SK-N-SH (cell line): ENCODE measurements around the gene SND1. TPM values are rescaled to one million over a fixed set of nuclear protein-coding genes. Genes with fewer than 3 reads are reported as not detected.

Source experiments
- CTCF ChIA-PET: fragments of 300-600, 350-600 bp; formaldehyde crosslinking; extraction: SDS; loops from one replicate; lab custom pipeline; 2021; lab: Yijun Ruan, JAX
- POLR2A ChIA-PET: fragments of 350-600 bp; sonication (Branson Sonifier 250); formaldehyde crosslinking; extraction: SDS; loops from one replicate; lab custom pipeline; 2020; ENCODE audit warnings: antibody characterized with exemption, inconsistent platforms; lab: Yijun Ruan, JAX
- DNase-seq: peaks from one replicate; pipeline ENCODE4 v3.0.0; 2012
- H2AFZ ChIP-seq: fragments of 200-600 bp; sonication (generic); 2 replicates; pipeline ENCODE4 v1.8.1; 2016; ENCODE audit warnings: antibody characterized with exemption, mild to moderate bottlenecking, low read depth
- H3F3A ChIP-seq: fragments of 200-600 bp; sonication (generic); replicated peaks from 2 replicates; pipeline ENCODE3; 2016; ENCODE audit warnings: antibody characterized with exemption, mild to moderate bottlenecking; ENCODE audit not compliant: insufficient read depth
- H3K27ac ChIP-seq, 2 experiments: fragments of 200-500 bp in 1 of 2; fragments of 200-600 bp in 1 of 2; sonication (Bioruptor generic) in 1 of 2; sonication (generic), shearing (Covaris generic) in 1 of 2; 2 replicates each; pipeline versions ENCODE4 v1.5.1 to v1.6.1; 2014 to 2016; ENCODE audit warnings: low read depth in 2 of 2, inconsistent platforms in 1 of 2, low read length in 1 of 2, mild to moderate bottlenecking in 1 of 2, mixed read lengths in 1 of 2
- H3K27me3 ChIP-seq: fragments of 200-600 bp; sonication (generic), shearing (Covaris generic); 2 replicates; pipeline ENCODE4 v1.6.1; 2016; ENCODE audit warnings: mixed run types; ENCODE audit not compliant: insufficient read depth
- H3K36me3 ChIP-seq, 2 experiments: fragments of 200-500 bp in 1 of 2; fragments of 200-600 bp in 1 of 2; sonication (Bioruptor generic) in 1 of 2; sonication (generic) in 1 of 2; replicated peaks in 1 of 2; 2 replicates each; pipeline versions ENCODE3 to v1.5.1; 2014 to 2016; ENCODE audit warnings: low read length in 1 of 2, mild to moderate bottlenecking in 1 of 2; ENCODE audit not compliant: insufficient read depth in 2 of 2, control insufficient read depth in 1 of 2
- H3K4me1 ChIP-seq, 2 experiments: fragments of 200-500 bp in 1 of 2; fragments of 200-600 bp in 1 of 2; sonication (Bioruptor generic) in 1 of 2; sonication (generic), shearing (Covaris generic) in 1 of 2; 2 replicates each; pipeline versions ENCODE4 v1.5.1 to v1.6.1; 2014 to 2016; ENCODE audit warnings: low read depth in 1 of 2, low read length in 1 of 2, mixed run types in 1 of 2; ENCODE audit not compliant: insufficient read depth in 2 of 2, control insufficient read depth in 1 of 2
- H3K4me2 ChIP-seq: fragments of 200-600 bp; sonication (generic), shearing (Covaris generic); 2 replicates; pipeline ENCODE4 v1.6.1; 2017; ENCODE audit warnings: mixed run types
- H3K4me3 ChIP-seq, 2 experiments: fragments of 200-500 bp in 1 of 2; fragments of 200-600 bp in 1 of 2; sonication (Bioruptor generic) in 1 of 2; sonication (generic), shearing (Covaris generic) in 1 of 2; 2 replicates each; pipeline versions ENCODE4 v1.5.1 to v1.8.1; 2014 to 2016; ENCODE audit warnings: low read depth in 2 of 2, inconsistent platforms in 1 of 2, low read length in 1 of 2, mild to moderate bottlenecking in 1 of 2, mixed read lengths in 1 of 2, moderate library complexity in 1 of 2
- H3K79me2 ChIP-seq: fragments of 200-600 bp; sonication (generic); 2 replicates; pipeline ENCODE4 v1.8.1; 2017; ENCODE audit warnings: mild to moderate bottlenecking; ENCODE audit not compliant: insufficient read depth
- H3K9ac ChIP-seq: fragments of 200-600 bp; sonication (generic); 2 replicates; pipeline ENCODE4 v1.6.1; 2017; ENCODE audit warnings: mixed run types
- H3K9me2 ChIP-seq: fragments of 200-600 bp; sonication (generic); 2 replicates; pipeline ENCODE4 v1.6.1; 2017; ENCODE audit warnings: mixed run types
- H3K9me3 ChIP-seq: fragments of 200-600 bp; sonication (generic); 2 replicates; pipeline ENCODE4 v1.6.1; 2017; ENCODE audit warnings: mixed run types, mild to moderate bottlenecking, moderate library complexity
- H4K20me1 ChIP-seq: fragments of 200-600 bp; sonication (generic); 2 replicates; pipeline ENCODE4 v1.6.1; 2017; ENCODE audit warnings: mild to moderate bottlenecking, mixed run types; ENCODE audit not compliant: insufficient read depth
- CHD2 ChIP-seq: fragments of 150-350 bp; IDR thresholded peaks from 2 replicates; pipeline ENCODE4 v1.6.1; 2018; ENCODE audit warnings: low read length; ENCODE audit not compliant: partially characterized antibody
- ELF1 ChIP-seq: IDR thresholded peaks from 2 replicates; pipeline ENCODE4 v1.4.0; 2012
- GATA2 ChIP-seq: sonication (generic); formaldehyde crosslinking; IDR thresholded peaks from 2 replicates; pipeline ENCODE4 v1.5.0; 2020; ENCODE audit warnings: mild to moderate bottlenecking, missing genetic modification reagents
- MXI1 ChIP-seq: IDR thresholded peaks from 2 replicates; pipeline ENCODE4 v1.6.1; 2012; ENCODE audit warnings: mild to moderate bottlenecking, low read depth, low read length, improper control_type of control experiment
- NRF1 ChIP-seq: IDR thresholded peaks from 2 replicates; pipeline ENCODE4 v1.6.1; 2012; ENCODE audit warnings: low read depth, mild to moderate bottlenecking, low read length
- POLR2AphosphoS5 ChIP-seq: IDR thresholded peaks from 2 replicates; pipeline ENCODE4 v1.6.1; 2012; ENCODE audit warnings: low read depth, low read length
- RCOR1 ChIP-seq: fragments of 150-350 bp; IDR thresholded peaks from 2 replicates; pipeline ENCODE4 v1.6.1; 2017; ENCODE audit warnings: antibody characterized with exemption, low read length
- RXRA ChIP-seq: IDR thresholded peaks from 2 replicates; pipeline ENCODE4 v1.4.0; 2012; ENCODE audit warnings: low read depth, mild to moderate bottlenecking, borderline replicate concordance
- SIN3A ChIP-seq: IDR thresholded peaks from 2 replicates; pipeline ENCODE4 v1.6.1; 2012; ENCODE audit warnings: low read depth, mild to moderate bottlenecking, low read length, moderate library complexity, borderline replicate concordance
- TAF1 ChIP-seq: IDR thresholded peaks from 2 replicates; pipeline ENCODE4 v1.6.1; 2012; ENCODE audit warnings: low read depth, mild to moderate bottlenecking, low read length, moderate library complexity, borderline replicate concordance
- TCF12 ChIP-seq: IDR thresholded peaks from 2 replicates; pipeline ENCODE4 v1.4.0; 2012
- YY1 ChIP-seq: IDR thresholded peaks from 2 replicates; pipeline ENCODE4 v1.4.0; 2012; ENCODE audit warnings: low read depth, mild to moderate bottlenecking
- WGBS: methylation state at CpG from one replicate; pipeline ENCODE4 v1.1.6; 2017; ENCODE audit warnings: low lambda C conversion rate; 5-methylcytosine and 5-hydroxymethylcytosine counted together
- polyA plus RNA-seq, 3 experiments: library from polyadenylated mRNA; depleted of rRNA; stranded (reverse); fragments of >200 nt; gene quantifications; 2 replicates each; pipeline ENCODE4 v1.2.3, GENCODE V29; 2012
- TF ChIP-seq, protein P1 (sequence below): IDR thresholded peaks from 2 replicates; pipeline ENCODE4; 2012
- TF ChIP-seq, protein P2 (sequence below): IDR thresholded peaks from 2 replicates; pipeline ENCODE4 v1.4.0; 2012; ENCODE audit warnings: low read depth
- TF ChIP-seq, protein P3 (sequence below): fragments of 200-600 bp; sonication (generic); IDR thresholded peaks from 2 replicates; pipeline ENCODE4 v1.6.1; 2017; ENCODE audit warnings: antibody characterized with exemption, mild to moderate bottlenecking, moderate library complexity
- TF ChIP-seq, protein P4 (sequence below): IDR thresholded peaks from 2 replicates; pipeline ENCODE4 v1.4.0; 2012; ENCODE audit warnings: low read depth, borderline replicate concordance

The SND1 gene
- polyA plus RNA-seq, 1 of the 3 experiments (the other 2 are of a cell fraction) = 165 TPM

DNA sequence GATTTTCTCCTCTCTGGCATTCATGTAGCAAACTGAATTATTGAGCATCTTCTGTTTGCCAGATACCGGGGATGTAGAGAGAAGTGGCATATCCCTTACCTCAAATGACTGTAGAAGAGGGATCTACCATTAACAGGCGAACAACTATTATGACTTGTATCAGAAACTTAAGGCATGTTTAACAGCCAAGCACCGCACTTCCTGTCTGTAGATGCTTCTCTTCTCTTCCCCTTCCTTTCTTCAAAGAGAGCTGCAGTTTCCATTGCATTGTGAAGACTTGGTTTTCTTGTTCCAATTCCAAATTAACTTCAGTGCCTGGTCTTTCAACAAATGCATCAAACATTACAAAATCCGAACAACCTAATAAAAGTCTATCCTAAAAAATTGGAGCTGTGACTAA, 330.0 kb downstream of the SND1 start:
- DNase-seq = no peak
- no peaks in the 10 kb centered on the region; the same call in 1 of the 2 replicates for H3K79me2 ChIP-seq
- CTCF ChIA-PET = interaction anchor here (1.2 to 3.0 kb wide), 5 partner anchors 23 to 274 kb away, joined by 3 to 10 read pairs (median 4); no protein-coding TSS in a partner anchor
- POLR2A ChIA-PET = no interaction called here
- WGBS = 97% methylated on average over 4 of the region's 4 CpGs
- peaks cover 8% of the 10 kb centered on the region for H3F3A ChIP-seq
- H3K4me3 ChIP-seq = no peak overlapping the region
- H3K9ac ChIP-seq = no peak overlapping the region
- H3K4me2 ChIP-seq = no peak overlapping the region
- no peaks in the 10 kb centered on the region for H3K9me2 ChIP-seq
- H3K27ac ChIP-seq = no peak overlapping the region
- no peak overlapping the region for H2AFZ ChIP-seq
- no peaks in the 10 kb centered on the region for H4K20me1 ChIP-seq
- no peak for TF ChIP-seq MXI1
- TF ChIP-seq RXRA = no peak
- TF ChIP-seq NRF1 = no peak
- TF ChIP-seq, protein P1, sequence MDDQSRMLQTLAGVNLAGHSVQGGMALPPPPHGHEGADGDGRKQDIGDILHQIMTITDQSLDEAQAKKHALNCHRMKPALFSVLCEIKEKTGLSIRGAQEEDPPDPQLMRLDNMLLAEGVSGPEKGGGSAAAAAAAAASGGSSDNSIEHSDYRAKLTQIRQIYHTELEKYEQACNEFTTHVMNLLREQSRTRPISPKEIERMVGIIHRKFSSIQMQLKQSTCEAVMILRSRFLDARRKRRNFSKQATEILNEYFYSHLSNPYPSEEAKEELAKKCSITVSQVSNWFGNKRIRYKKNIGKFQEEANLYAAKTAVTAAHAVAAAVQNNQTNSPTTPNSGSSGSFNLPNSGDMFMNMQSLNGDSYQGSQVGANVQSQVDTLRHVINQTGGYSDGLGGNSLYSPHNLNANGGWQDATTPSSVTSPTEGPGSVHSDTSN = no peak
- TF ChIP-seq, protein P2, sequence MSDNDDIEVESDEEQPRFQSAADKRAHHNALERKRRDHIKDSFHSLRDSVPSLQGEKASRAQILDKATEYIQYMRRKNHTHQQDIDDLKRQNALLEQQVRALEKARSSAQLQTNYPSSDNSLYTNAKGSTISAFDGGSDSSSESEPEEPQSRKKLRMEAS = no peak
- TF ChIP-seq RCOR1 = no peak
- TF ChIP-seq, protein P3, sequence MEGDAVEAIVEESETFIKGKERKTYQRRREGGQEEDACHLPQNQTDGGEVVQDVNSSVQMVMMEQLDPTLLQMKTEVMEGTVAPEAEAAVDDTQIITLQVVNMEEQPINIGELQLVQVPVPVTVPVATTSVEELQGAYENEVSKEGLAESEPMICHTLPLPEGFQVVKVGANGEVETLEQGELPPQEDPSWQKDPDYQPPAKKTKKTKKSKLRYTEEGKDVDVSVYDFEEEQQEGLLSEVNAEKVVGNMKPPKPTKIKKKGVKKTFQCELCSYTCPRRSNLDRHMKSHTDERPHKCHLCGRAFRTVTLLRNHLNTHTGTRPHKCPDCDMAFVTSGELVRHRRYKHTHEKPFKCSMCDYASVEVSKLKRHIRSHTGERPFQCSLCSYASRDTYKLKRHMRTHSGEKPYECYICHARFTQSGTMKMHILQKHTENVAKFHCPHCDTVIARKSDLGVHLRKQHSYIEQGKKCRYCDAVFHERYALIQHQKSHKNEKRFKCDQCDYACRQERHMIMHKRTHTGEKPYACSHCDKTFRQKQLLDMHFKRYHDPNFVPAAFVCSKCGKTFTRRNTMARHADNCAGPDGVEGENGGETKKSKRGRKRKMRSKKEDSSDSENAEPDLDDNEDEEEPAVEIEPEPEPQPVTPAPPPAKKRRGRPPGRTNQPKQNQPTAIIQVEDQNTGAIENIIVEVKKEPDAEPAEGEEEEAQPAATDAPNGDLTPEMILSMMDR = no peak
- TF ChIP-seq YY1 = no peak
- no peak for TF ChIP-seq GATA2 (CRISPR knock-in tag)
- TF ChIP-seq, protein P4, sequence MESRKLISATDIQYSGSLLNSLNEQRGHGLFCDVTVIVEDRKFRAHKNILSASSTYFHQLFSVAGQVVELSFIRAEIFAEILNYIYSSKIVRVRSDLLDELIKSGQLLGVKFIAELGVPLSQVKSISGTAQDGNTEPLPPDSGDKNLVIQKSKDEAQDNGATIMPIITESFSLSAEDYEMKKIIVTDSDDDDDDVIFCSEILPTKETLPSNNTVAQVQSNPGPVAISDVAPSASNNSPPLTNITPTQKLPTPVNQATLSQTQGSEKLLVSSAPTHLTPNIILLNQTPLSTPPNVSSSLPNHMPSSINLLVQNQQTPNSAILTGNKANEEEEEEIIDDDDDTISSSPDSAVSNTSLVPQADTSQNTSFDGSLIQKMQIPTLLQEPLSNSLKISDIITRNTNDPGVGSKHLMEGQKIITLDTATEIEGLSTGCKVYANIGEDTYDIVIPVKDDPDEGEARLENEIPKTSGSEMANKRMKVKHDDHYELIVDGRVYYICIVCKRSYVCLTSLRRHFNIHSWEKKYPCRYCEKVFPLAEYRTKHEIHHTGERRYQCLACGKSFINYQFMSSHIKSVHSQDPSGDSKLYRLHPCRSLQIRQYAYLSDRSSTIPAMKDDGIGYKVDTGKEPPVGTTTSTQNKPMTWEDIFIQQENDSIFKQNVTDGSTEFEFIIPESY = no peak
- TF ChIP-seq, all 33 proteins: peak for 0
- Histone ChIP-seq H3K36me3 (peaks cover 5 to 25% of the 10 kb centered on the region in 2 experiments), H3K4me1 (peaks cover 0 to 9% of the 10 kb centered on the region in 2 experiments; a peak in 1 of 4 replicates), H3K27me3 (no peaks in the 10 kb centered on the region), H3K9me3 (no peaks in the 10 kb centered on the region)

DNA sequence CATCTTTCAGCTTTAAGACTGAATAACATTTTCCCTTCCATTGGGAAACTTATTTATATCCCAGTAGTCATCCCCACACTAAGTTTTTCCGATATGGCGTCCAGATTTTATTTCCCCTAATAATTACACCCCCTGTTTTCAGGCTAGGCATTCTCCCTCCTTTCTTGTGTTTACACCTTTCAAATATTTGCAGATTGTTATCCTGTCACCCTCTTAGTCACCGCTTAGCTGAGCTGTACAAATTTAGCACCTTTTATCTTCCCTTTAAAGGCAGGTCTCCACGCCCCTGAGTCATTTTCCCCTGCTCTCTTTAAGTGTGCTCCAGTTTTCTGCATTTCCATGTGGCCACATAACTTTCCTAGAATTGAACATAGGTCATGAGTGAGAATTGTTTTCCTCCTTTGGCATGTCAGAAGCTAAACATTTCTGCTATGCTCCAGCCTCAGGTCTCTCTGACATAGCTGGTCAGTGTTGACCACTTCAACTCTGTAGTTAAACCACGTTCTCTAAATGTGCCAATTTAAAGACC, 331.9 kb downstream of the SND1 start:
- WGBS = 91% methylated on average over 5 of the region's 5 CpGs
- Histone ChIP-seq H3K27ac (no peak overlapping the region), H3K27me3 (no peaks in the 10 kb centered on the region), H3K9ac (no peak overlapping the region), H3K4me2 (no peak overlapping the region), H2AFZ (no peak overlapping the region), H3K36me3 (peaks cover 0 to 8% of the 10 kb centered on the region in 2 experiments), H3F3A (peaks cover 8% of the 10 kb centered on the region), H3K4me3 (no peak overlapping the region), H4K20me1 (0 out of 2 replicates have a peak, but pooled peaks cover 3% of the 10 kb centered on the region), H3K4me1 (peaks cover 0 to 12% of the 10 kb centered on the region in 2 experiments; a peak in 1 of 4 replicates), H3K9me3 (no peaks in the 10 kb centered on the region), H3K9me2 (no peaks in the 10 kb centered on the region), H3K79me2 (no peaks in the 10 kb centered on the region; the same call in 1 of the 2 replicates)
- CTCF ChIA-PET = interaction anchor here (0.9 to 1.5 kb wide), 3 partner anchors 10 to 12 kb away, joined by 3 to 4 read pairs (median 3); no protein-coding TSS in a partner anchor
- TF ChIP-seq, protein P3 = no peak
- no peak for TF ChIP-seq SIN3A
- TF ChIP-seq POLR2AphosphoS5 = no peak
- TF ChIP-seq ELF1 = no peak
- TF ChIP-seq NRF1 = no peak
- TF ChIP-seq TCF12 = no peak
- TF ChIP-seq, protein P2 = no peak
- TF ChIP-seq CHD2 = no peak
- no peak for TF ChIP-seq TAF1
- POLR2A ChIA-PET = no interaction called here
- no peak for DNase-seq
